ENCODE results near the gene NOTCH1. TPM values are rescaled to one million over a fixed set of nuclear protein-coding genes. Genes with fewer than 3 reads are reported as not detected.

The NOTCH1 gene
- total RNA-seq, 2 donors from 2014 or later: 49.3 to 99.4 TPM

DNA sequence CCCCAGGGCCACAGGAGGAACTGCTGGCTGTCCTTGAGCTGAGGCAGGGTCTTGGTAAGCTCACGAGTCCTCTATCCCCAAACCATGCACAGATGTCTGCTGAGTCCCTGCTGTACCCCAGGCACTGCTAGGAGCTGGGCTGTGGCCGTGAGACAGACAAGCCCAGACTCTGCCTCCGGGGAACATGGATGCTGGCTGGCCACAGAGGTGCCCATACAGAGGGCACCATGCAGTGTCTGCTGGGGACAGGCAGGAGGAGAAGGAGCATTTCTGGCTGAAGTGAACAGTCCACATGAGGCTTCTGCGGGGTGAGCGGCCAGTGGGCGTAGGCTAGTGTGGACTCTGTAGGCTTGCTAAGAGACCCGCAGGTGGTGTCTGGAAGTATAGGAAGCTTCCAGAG, 58.2 kb downstream of the NOTCH1 start:
- H3K9me3 ChIP-seq: no peaks in the 10 kb centered on the region
- TF ChIP-seq CTCF (IDR thresholded peaks at IDR 0.05): no peak
- no peaks in the 10 kb centered on the region for H3K36me3 ChIP-seq
- peaks cover 11% of the 10 kb centered on the region for H3K4me1 ChIP-seq
- intact Hi-C loops (cut with DNase I): loop anchor here (2.0 kb wide), 1 partner anchor 143 kb away; no protein-coding TSS in a partner anchor
- no peak overlapping the region for H3K9ac ChIP-seq (ENCODE audit: low read depth in 2 of 2, low read length in 2 of 2)
- no peaks in the 10 kb centered on the region for H3K27me3 ChIP-seq
- H3K4me3 ChIP-seq: no peak overlapping the region
- H3K27ac ChIP-seq: no peak overlapping the region
- no peak for DNase-seq

DNA sequence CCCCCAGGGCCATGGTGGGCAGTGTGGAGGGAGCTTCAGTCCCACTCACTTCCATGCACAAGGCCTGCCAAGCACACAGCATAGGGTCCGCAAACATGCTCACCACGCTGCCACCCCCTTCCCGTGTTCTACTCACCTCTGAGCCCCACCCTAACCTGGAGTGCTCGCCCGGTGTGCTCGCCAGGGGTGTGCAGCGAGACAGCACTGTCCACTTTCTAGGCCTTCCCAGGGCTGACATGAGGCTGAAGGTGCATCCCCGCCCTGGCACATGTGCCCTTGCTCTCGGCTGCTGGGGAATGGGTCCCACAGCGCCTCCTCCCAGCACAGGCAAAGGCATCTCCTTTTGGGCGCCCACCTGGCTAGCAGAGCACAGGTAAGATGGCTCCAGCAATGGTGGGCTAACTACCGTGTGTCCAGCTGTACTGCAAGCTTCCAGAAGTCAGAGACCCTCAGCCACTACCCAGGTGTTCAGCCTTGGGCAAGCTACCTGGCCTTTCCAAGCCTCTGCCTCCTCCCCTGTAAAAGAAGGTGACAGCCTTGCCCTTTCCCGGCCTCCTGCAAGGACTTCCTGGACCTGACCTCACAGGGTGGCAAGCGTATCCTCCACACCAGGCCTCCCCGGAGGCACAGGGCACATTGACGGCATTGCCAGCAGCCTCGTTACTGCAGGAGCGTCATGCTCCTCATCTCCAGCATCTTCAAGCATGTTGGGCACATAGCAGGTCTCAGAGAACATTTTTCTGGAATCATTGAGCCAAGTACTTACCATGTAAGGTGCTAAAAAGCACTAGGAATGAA, 58.8 kb downstream of the NOTCH1 start:
- TF ChIP-seq CTCF (IDR thresholded peaks at IDR 0.05): no peak
- H3K36me3 ChIP-seq: no peaks in the 10 kb centered on the region
- H3K27ac ChIP-seq: no peak overlapping the region
- no peaks in the 10 kb centered on the region for H3K27me3 ChIP-seq
- intact Hi-C loops (cut with DNase I): no loop called here
- no peak overlapping the region for H3K4me3 ChIP-seq
- peaks cover 11% of the 10 kb centered on the region for H3K4me1 ChIP-seq
- no peak overlapping the region for H3K9ac ChIP-seq (ENCODE audit: low read depth in 2 of 2, low read length in 2 of 2)
- H3K9me3 ChIP-seq: no peaks in the 10 kb centered on the region
- no peak for DNase-seq

DNA sequence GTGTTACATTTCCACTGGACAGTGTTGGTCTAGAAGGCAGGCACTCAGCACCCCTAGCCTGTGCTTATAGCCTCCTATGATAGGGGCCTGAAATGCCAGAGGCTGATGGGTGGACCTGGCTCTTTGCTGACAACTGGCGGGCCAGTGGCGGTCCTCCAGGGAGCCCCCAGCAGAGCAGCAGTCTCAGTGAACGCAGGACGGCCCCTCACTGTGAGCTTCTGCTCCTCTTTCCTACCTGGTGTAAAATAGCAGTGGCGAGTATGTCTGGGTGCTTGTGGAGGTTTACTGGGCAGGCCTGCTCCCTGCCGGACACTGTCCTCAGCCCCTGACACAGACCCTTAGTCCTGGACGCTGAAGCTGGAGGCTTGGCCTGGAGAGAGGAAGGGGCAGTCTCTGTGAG, 59.7 kb downstream of the NOTCH1 start:
- no peak overlapping the region for H3K9ac ChIP-seq (ENCODE audit: low read depth in 2 of 2, low read length in 2 of 2)

DNA sequence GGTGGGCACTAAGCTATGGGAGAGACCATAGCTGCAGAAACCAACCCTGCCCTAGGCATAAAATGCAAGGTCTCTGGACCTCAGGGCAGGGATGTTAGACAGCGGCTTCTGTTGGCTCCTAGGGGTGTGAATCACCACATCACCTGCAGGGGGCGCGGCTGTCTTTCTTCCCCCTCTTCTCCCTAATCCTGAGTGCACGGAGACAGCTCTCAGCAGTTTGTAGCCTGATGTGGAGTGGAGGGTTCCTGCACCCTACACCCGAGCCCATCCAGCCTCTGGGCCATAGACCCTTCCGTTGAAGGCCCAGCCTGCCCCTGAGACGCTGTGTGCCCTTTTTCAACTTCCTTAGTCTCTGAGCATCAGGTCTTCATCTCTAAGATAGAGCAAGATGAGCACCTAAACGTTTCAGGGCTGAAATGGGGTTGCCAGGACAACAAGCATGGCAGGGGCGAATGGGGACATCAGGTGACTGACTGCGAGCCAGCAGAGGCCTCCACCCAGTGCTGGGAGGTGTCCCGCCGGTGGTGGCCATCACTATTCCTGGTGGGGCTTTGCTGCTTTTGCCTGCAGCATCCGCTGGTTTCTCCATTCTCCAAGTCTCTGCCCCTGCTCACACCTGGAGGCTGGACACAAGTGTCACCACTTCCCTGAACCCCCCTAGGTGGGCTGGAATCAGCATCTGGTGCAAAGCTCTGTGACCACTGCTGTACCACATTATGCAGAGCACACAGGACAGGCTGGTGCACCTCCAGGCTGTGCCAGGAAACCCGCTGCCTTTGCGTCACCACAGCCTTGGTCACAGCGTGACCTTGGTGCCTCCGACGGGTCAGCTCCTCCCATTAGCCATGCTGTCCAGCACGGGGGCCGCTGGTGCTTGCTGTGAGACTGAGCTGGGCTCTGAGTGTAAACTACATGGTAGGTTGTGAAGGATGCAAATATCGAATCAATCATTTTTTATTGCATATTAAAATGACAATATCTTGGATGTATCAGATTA, 60.5 kb downstream of the NOTCH1 start:
- peak; percentile 89 for TF ChIP-seq CTCF (IDR thresholded peaks at IDR 0.05)
- Histone ChIP-seq H3K36me3 (no peaks in the 10 kb centered on the region), H3K4me1 (peaks cover 18% of the 10 kb centered on the region), H3K27me3 (no peaks in the 10 kb centered on the region), H3K27ac (no peak overlapping the region), H3K4me3 (no peak overlapping the region), H3K9ac (ENCODE audit: low read depth in 2 of 2, low read length in 2 of 2) (no peak overlapping the region), H3K9me3 (no peaks in the 10 kb centered on the region)
- peak; percentile 90 for DNase-seq
- intact Hi-C loops (cut with DNase I): no loop called here

More for the DNA sequence above, 59.7 kb downstream of the NOTCH1 start:
- Histone ChIP-seq H3K36me3 (no peaks in the 10 kb centered on the region), H3K4me1 (peaks cover 18% of the 10 kb centered on the region), H3K9me3 (no peaks in the 10 kb centered on the region), H3K27me3 (no peaks in the 10 kb centered on the region), H3K4me3 (no peak overlapping the region), H3K27ac (no peak overlapping the region)
- intact Hi-C loops (cut with DNase I): no loop called here
- no peak for TF ChIP-seq CTCF (IDR thresholded peaks at IDR 0.05)
- no peak for DNase-seq

Measured in colonic mucosa (tissue), 4 donors.